GM23338 (cell line): Measurements from ENCODE around the gene OTUB1. TPM values are rescaled to one million over a fixed set of nuclear protein-coding genes. Genes with fewer than 3 reads are reported as not detected.
A peak's percentile ranks its signal among the peaks of the same experiment; 100 is the strongest.

Experiments
- ATAC-seq: fragments of 200-7000 bp; cut with Tn5 transposase; 3 replicates; pipeline ENCODE4 v1.9.1; 2020
- DNase-seq: peaks from one replicate; pipeline ENCODE4 v3.0.0-alpha.2; 2015; ENCODE audit warnings: low spot score
- H2AFZ ChIP-seq: fragments of 200-600 bp; sonication (generic); 2 replicates; pipeline ENCODE4 v1.8.0; 2016; ENCODE audit warnings: antibody characterized with exemption, mild to moderate bottlenecking, moderate library complexity
- H3F3A ChIP-seq: fragments of 200-600 bp; sonication (generic); replicated peaks from 2 replicates; pipeline ENCODE4 v1.8.0; 2017; ENCODE audit warnings: antibody characterized with exemption, mixed run types, low read depth
- H3K27ac ChIP-seq: fragments of 200-600 bp; sonication (generic); 2 replicates; pipeline ENCODE4 v1.6.1; 2016; ENCODE audit warnings: low read depth
- H3K27me3 ChIP-seq: fragments of 200-600 bp; sonication (generic); 2 replicates; pipeline ENCODE4 v1.8.0; 2016; ENCODE audit warnings: mild to moderate bottlenecking, mixed run types, moderate library complexity; ENCODE audit not compliant: insufficient read depth
- H3K36me3 ChIP-seq: fragments of 200-600 bp; sonication (generic); 2 replicates; pipeline ENCODE4 v1.8.0; 2016; ENCODE audit warnings: mild to moderate bottlenecking; ENCODE audit not compliant: insufficient read depth
- H3K4me1 ChIP-seq: fragments of 200-600 bp; sonication (generic); 2 replicates; pipeline ENCODE4 v1.8.0; 2016; ENCODE audit warnings: mild to moderate bottlenecking, moderate library complexity; ENCODE audit not compliant: insufficient read depth
- H3K4me2 ChIP-seq: fragments of 200-600 bp; sonication (generic); 2 replicates; pipeline ENCODE4 v1.7.1; 2017; ENCODE audit warnings: mixed run types
- H3K4me3 ChIP-seq: fragments of 200-600 bp; sonication (generic); 2 replicates; pipeline ENCODE4 v1.6.1; 2016; ENCODE audit warnings: mixed run types
- H3K79me2 ChIP-seq: fragments of 200-600 bp; sonication (generic); replicated peaks from 2 replicates; pipeline ENCODE4 v1.8.0; 2017; ENCODE audit warnings: mild to moderate bottlenecking; ENCODE audit not compliant: insufficient read depth
- H3K9me2 ChIP-seq: fragments of 200-600 bp; sonication (generic); 2 replicates; pipeline ENCODE4 v1.8.0; 2017; ENCODE audit not compliant: insufficient read depth
- H4K20me1 ChIP-seq: fragments of 200-600 bp; sonication (generic); replicated peaks from 2 replicates; pipeline ENCODE4 v1.8.0; 2017; ENCODE audit warnings: mild to moderate bottlenecking; ENCODE audit not compliant: insufficient read depth
- H3K27ac Mint-ChIP-seq: 2 replicates; pipeline ENCODE4 v1.8.0; 2020; ENCODE audit warnings: inconsistent platforms, mild to moderate bottlenecking, moderate library complexity, mixed read lengths
- H3K27me3 Mint-ChIP-seq: 3 replicates; pipeline ENCODE4 v1.8.0; 2022; ENCODE audit warnings: low read depth, mild to moderate bottlenecking, moderate library complexity, mixed read lengths, inconsistent platforms; ENCODE audit not compliant: insufficient read depth, poor library complexity
- H3K36me3 Mint-ChIP-seq: 3 replicates; pipeline ENCODE4 v1.8.0; 2021; ENCODE audit warnings: low read depth, mild to moderate bottlenecking, inconsistent platforms, moderate library complexity, mixed read lengths
- H3K4me1 Mint-ChIP-seq: 3 replicates; pipeline ENCODE4 v1.8.0; 2020; ENCODE audit warnings: mild to moderate bottlenecking, inconsistent platforms, mixed read lengths
- H3K4me3 Mint-ChIP-seq: 3 replicates; pipeline ENCODE4 v1.8.0; 2021; ENCODE audit warnings: moderate library complexity, mild to moderate bottlenecking, inconsistent platforms, mixed read lengths
- H3K9me3 Mint-ChIP-seq: 3 replicates; pipeline ENCODE4 v1.8.0; 2020; ENCODE audit warnings: moderate library complexity, mild to moderate bottlenecking, inconsistent platforms, mixed read lengths
- polyA plus RNA-seq: library from polyadenylated mRNA; unstranded; fragments of >200 nt; fragmentation: Nextera tagmentation; extraction: Ambion mirVana; gene quantifications from 2 replicates; pipeline ENCODE4 v1.2.1, GENCODE V29; 2016
- total RNA-seq: library from RNA; depleted of rRNA; stranded (reverse); fragments of >200 nt; shearing (Covaris generic); gene quantifications from 2 replicates; pipeline ENCODE4 v1.2.3, GENCODE V29; 2014
- TF ChIP-seq, protein P1 (sequence below): fragments of 250-450 bp; sonication (Bioruptor Pico); IDR thresholded peaks from 2 replicates; pipeline ENCODE4 v1.5.0; 2020; ENCODE audit warnings: mild to moderate bottlenecking, moderate library complexity
- TF ChIP-seq, protein P2 (sequence below): IDR thresholded peaks from one replicate; pipeline ENCODE4 v1.6.1; 2018; ENCODE audit warnings: antibody characterized with exemption; ENCODE audit not compliant: unreplicated experiment
- TF ChIP-seq, protein P3 (sequence below): IDR thresholded peaks from 2 replicates; pipeline ENCODE4 v1.6.1; 2016; ENCODE audit warnings: antibody characterized with exemption
- TF ChIP-seq, protein P4 (sequence below), 2 experiments: fragments of 200-600 bp in 1 of 2; sonication (generic) in 1 of 2; conservative IDR thresholded peaks; 2 replicates each; pipeline versions ENCODE4 v1.5.1 to v1.6.1; 2016 to 2017; ENCODE audit warnings: antibody characterized with exemption in 2 of 2, low read depth in 2 of 2, mild to moderate bottlenecking in 2 of 2, moderate library complexity in 1 of 2

Gene OTUB1
- total and polyA plus RNA-seq, 2 experiments from 2014 or later: 122 to 207 TPM

DNA sequence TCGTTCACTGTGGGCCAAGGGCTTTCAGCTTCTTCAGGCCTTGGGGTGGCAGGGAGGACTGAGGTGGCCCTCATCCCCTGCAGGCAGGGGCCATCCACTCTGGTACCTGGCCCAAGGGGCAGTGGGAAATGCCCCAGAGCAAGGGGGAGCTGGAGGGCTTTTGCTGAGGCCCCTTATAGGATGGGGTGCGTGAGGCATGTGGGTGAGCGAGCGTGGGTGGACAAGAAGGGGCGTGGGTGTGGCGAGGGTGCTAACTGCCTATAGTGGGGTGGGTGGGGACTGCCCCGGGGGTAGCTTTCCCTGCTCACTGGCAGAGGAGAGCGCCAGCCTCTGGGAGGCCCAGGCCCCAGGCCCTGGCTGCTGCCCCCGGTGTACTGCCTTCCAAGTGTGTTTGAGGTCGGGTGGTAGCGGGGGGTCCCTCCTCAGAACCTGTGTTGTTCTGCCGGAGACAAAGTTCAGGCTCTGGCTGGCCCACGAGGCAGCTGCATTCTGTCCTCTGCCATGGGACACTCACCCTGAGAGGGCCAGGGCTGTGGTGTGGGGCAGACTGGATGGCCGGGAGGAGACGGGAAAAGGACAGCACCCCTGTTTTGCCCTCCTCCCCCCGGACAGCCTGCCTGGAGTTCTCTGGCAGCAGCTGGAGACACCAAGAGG, 52.9 kb downstream of the OTUB1 start (continued):
- TF ChIP-seq, protein P1, sequence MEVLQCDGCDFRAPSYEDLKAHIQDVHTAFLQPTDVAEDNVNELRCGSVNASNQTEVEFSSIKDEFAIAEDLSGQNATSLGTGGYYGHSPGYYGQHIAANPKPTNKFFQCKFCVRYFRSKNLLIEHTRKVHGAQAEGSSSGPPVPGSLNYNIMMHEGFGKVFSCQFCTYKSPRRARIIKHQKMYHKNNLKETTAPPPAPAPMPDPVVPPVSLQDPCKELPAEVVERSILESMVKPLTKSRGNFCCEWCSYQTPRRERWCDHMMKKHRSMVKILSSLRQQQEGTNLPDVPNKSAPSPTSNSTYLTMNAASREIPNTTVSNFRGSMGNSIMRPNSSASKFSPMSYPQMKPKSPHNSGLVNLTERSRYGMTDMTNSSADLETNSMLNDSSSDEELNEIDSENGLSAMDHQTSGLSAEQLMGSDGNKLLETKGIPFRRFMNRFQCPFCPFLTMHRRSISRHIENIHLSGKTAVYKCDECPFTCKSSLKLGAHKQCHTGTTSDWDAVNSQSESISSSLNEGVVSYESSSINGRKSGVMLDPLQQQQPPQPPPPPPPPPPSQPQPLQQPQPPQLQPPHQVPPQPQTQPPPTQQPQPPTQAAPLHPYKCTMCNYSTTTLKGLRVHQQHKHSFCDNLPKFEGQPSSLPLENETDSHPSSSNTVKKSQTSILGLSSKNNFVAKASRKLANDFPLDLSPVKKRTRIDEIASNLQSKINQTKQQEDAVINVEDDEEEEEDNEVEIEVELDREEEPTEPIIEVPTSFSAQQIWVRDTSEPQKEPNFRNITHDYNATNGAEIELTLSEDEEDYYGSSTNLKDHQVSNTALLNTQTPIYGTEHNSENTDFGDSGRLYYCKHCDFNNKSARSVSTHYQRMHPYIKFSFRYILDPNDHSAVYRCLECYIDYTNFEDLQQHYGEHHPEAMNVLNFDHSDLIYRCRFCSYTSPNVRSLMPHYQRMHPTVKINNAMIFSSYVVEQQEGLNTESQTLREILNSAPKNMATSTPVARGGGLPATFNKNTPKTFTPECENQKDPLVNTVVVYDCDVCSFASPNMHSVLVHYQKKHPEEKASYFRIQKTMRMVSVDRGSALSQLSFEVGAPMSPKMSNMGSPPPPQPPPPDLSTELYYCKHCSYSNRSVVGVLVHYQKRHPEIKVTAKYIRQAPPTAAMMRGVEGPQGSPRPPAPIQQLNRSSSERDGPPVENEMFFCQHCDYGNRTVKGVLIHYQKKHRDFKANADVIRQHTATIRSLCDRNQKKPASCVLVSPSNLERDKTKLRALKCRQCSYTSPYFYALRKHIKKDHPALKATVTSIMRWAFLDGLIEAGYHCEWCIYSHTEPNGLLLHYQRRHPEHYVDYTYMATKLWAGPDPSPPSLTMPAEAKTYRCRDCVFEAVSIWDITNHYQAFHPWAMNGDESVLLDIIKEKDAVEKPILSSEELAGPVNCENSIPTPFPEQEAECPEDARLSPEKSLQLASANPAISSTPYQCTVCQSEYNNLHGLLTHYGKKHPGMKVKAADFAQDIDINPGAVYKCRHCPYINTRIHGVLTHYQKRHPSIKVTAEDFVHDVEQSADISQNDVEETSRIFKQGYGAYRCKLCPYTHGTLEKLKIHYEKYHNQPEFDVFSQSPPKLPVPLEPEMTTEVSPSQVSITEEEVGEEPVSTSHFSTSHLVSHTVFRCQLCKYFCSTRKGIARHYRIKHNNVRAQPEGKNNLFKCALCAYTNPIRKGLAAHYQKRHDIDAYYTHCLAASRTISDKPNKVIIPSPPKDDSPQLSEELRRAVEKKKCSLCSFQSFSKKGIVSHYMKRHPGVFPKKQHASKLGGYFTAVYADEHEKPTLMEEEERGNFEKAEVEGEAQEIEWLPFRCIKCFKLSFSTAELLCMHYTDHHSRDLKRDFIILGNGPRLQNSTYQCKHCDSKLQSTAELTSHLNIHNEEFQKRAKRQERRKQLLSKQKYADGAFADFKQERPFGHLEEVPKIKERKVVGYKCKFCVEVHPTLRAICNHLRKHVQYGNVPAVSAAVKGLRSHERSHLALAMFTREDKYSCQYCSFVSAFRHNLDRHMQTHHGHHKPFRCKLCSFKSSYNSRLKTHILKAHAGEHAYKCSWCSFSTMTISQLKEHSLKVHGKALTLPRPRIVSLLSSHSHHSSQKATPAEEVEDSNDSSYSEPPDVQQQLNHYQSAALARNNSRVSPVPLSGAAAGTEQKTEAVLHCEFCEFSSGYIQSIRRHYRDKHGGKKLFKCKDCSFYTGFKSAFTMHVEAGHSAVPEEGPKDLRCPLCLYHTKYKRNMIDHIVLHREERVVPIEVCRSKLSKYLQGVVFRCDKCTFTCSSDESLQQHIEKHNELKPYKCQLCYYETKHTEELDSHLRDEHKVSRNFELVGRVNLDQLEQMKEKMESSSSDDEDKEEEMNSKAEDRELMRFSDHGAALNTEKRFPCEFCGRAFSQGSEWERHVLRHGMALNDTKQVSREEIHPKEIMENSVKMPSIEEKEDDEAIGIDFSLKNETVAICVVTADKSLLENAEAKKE (CRISPR knock-in tag): no peak
- TF ChIP-seq, protein P2, sequence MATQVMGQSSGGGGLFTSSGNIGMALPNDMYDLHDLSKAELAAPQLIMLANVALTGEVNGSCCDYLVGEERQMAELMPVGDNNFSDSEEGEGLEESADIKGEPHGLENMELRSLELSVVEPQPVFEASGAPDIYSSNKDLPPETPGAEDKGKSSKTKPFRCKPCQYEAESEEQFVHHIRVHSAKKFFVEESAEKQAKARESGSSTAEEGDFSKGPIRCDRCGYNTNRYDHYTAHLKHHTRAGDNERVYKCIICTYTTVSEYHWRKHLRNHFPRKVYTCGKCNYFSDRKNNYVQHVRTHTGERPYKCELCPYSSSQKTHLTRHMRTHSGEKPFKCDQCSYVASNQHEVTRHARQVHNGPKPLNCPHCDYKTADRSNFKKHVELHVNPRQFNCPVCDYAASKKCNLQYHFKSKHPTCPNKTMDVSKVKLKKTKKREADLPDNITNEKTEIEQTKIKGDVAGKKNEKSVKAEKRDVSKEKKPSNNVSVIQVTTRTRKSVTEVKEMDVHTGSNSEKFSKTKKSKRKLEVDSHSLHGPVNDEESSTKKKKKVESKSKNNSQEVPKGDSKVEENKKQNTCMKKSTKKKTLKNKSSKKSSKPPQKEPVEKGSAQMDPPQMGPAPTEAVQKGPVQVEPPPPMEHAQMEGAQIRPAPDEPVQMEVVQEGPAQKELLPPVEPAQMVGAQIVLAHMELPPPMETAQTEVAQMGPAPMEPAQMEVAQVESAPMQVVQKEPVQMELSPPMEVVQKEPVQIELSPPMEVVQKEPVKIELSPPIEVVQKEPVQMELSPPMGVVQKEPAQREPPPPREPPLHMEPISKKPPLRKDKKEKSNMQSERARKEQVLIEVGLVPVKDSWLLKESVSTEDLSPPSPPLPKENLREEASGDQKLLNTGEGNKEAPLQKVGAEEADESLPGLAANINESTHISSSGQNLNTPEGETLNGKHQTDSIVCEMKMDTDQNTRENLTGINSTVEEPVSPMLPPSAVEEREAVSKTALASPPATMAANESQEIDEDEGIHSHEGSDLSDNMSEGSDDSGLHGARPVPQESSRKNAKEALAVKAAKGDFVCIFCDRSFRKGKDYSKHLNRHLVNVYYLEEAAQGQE: no peak

DNA sequence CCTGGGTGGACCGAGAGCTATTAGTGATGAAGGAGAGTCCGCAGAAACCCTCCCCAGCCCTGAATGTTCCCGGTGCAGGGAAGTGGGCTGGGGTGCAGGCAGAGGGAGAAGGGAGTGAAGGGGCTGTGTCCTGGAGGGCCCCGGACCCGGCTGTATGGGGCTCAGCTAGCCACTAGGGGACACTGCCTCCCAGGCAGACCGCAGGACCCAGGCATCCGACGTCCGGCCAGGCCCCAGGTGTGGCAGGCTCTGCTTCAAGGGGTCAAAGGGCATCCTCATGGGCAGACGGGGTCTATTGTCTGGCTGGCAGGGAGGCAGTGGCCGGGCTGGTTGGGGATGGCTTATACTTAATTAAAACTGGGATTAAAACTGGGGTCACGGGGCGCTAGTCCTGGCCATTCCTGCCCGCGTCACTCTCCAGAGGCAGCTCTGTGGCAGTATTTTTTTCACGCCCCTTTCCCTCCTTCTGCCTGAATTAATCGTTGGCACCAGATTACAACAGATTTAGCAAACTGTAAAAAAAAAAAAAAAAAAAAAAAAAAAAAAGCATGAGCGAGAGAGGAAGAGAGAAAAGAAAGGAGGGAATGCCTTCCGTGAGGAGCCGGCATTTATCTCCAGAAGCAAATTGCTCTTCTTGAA, 54.6 kb downstream of the OTUB1 start:
- Mint-ChIP-seq H3K36me3 (no peaks in the 10 kb centered on the region), H3K27me3 (peaks cover 72% of the 10 kb centered on the region), H3K4me1 (peaks cover 12% of the 10 kb centered on the region), H3K4me3 (no peak overlapping the region), H3K9me3 (no peaks in the 10 kb centered on the region), H3K27ac (no peak overlapping the region)
- Histone ChIP-seq H3K79me2 (no peaks in the 10 kb centered on the region), H3K27me3 (peaks cover 100% of the 10 kb centered on the region), H3K27ac (no peak overlapping the region), H4K20me1 (peaks cover 4% of the 10 kb centered on the region; the same call in 1 of the 2 replicates), H3K4me3 (no peak overlapping the region), H3K4me2 (no peak overlapping the region), H3K9me2 (no peaks in the 10 kb centered on the region), H2AFZ (no peak overlapping the region), H3K4me1 (peaks cover 14% of the 10 kb centered on the region; the same call in 1 of the 2 replicates), H3F3A (0 out of 2 replicates have a peak, but pooled peaks cover 9% of the 10 kb centered on the region), H3K36me3 (no peaks in the 10 kb centered on the region)
- peak; percentile 74 for DNase-seq
- TF ChIP-seq, protein P3, sequence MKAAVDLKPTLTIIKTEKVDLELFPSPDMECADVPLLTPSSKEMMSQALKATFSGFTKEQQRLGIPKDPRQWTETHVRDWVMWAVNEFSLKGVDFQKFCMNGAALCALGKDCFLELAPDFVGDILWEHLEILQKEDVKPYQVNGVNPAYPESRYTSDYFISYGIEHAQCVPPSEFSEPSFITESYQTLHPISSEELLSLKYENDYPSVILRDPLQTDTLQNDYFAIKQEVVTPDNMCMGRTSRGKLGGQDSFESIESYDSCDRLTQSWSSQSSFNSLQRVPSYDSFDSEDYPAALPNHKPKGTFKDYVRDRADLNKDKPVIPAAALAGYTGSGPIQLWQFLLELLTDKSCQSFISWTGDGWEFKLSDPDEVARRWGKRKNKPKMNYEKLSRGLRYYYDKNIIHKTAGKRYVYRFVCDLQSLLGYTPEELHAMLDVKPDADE: no peak
- TF ChIP-seq, protein P4, sequence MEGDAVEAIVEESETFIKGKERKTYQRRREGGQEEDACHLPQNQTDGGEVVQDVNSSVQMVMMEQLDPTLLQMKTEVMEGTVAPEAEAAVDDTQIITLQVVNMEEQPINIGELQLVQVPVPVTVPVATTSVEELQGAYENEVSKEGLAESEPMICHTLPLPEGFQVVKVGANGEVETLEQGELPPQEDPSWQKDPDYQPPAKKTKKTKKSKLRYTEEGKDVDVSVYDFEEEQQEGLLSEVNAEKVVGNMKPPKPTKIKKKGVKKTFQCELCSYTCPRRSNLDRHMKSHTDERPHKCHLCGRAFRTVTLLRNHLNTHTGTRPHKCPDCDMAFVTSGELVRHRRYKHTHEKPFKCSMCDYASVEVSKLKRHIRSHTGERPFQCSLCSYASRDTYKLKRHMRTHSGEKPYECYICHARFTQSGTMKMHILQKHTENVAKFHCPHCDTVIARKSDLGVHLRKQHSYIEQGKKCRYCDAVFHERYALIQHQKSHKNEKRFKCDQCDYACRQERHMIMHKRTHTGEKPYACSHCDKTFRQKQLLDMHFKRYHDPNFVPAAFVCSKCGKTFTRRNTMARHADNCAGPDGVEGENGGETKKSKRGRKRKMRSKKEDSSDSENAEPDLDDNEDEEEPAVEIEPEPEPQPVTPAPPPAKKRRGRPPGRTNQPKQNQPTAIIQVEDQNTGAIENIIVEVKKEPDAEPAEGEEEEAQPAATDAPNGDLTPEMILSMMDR (conservative IDR thresholded peaks at IDR 0.05; ENCODE audit: low read depth in 2 of 2): peak; percentile 75 to 87
- peak; percentile 77 for ATAC-seq
